GM23248 (cell line): ENCODE results near the gene SNF8. TPM values are rescaled to one million over a fixed set of nuclear protein-coding genes. Genes with fewer than 3 reads are reported as not detected.
A peak's percentile ranks its signal among the peaks of the same experiment; 100 is the strongest.

Source experiments
- DNase-seq: peaks from one replicate; pipeline ENCODE4 v3.0.0-alpha.2; 2015
- H2AFZ ChIP-seq: fragments of 200-600 bp; sonication (generic); 2 replicates; pipeline ENCODE4 v1.6.1; 2016; ENCODE audit warnings: antibody characterized with exemption
- H3F3A ChIP-seq: fragments of 200-600 bp; sonication (generic); 2 replicates; pipeline ENCODE4 v1.6.1; 2016; ENCODE audit warnings: mild to moderate bottlenecking, antibody characterized with exemption, mixed run types; ENCODE audit not compliant: insufficient read depth
- H3K27ac ChIP-seq: fragments of 200-600 bp; sonication (generic); 2 replicates; pipeline ENCODE4 v1.5.1; 2016; ENCODE audit warnings: mild to moderate bottlenecking
- H3K27me3 ChIP-seq: fragments of 200-600 bp; sonication (generic); replicated peaks from 2 replicates; pipeline ENCODE4 v1.6.1; 2016; ENCODE audit warnings: mild to moderate bottlenecking; ENCODE audit not compliant: insufficient read depth
- H3K36me3 ChIP-seq: fragments of 200-600 bp; sonication (generic); 2 replicates; pipeline ENCODE4 v1.6.1; 2016; ENCODE audit warnings: low read depth, mild to moderate bottlenecking
- H3K4me1 ChIP-seq: fragments of 200-600 bp; sonication (generic); 2 replicates; pipeline ENCODE4 v1.6.1; 2016; ENCODE audit warnings: mild to moderate bottlenecking; ENCODE audit not compliant: insufficient read depth
- H3K4me2 ChIP-seq: fragments of 200-600 bp; sonication (generic); one replicate; pipeline ENCODE4 v1.6.1; 2016; ENCODE audit warnings: mild to moderate bottlenecking; ENCODE audit not compliant: unreplicated experiment
- H3K4me3 ChIP-seq: fragments of 200-600 bp; sonication (generic); 2 replicates; pipeline ENCODE4 v1.5.1; 2016; ENCODE audit warnings: mild to moderate bottlenecking
- H3K79me2 ChIP-seq: fragments of 200-600 bp; sonication (generic); 2 replicates; pipeline ENCODE4 v1.6.1; 2016; ENCODE audit warnings: mild to moderate bottlenecking; ENCODE audit not compliant: insufficient read depth
- H3K9ac ChIP-seq: fragments of 200-600 bp; sonication (generic); 2 replicates; pipeline ENCODE4 v1.6.1; 2016; ENCODE audit warnings: mild to moderate bottlenecking
- H3K9me2 ChIP-seq: fragments of 200-600 bp; sonication (generic); 2 replicates; pipeline ENCODE4 v1.6.1; 2016; ENCODE audit warnings: mixed run types, mild to moderate bottlenecking, moderate library complexity; ENCODE audit not compliant: insufficient read depth
- H3K9me3 ChIP-seq: fragments of 200-600 bp; sonication (generic); one replicate; pipeline ENCODE4 v1.6.1; 2017; ENCODE audit warnings: low read depth
- H4K20me1 ChIP-seq: fragments of 200-600 bp; sonication (generic); 2 replicates; pipeline ENCODE4 v1.6.0; 2016; ENCODE audit not compliant: insufficient read depth
- EZH2 ChIP-seq: fragments of 200-600 bp; sonication (generic); IDR thresholded peaks from 2 replicates; pipeline ENCODE4 v1.6.1; 2018; ENCODE audit warnings: antibody characterized with exemption, mild to moderate bottlenecking; ENCODE audit not compliant: insufficient read depth, poor library complexity, severe bottlenecking
- EZH2phosphoT487 ChIP-seq: fragments of 200-600 bp; sonication (generic); IDR thresholded peaks from 2 replicates; pipeline ENCODE4 v1.6.1; 2018; ENCODE audit warnings: antibody characterized with exemption, moderate library complexity, mild to moderate bottlenecking, low read depth; ENCODE audit not compliant: insufficient read depth
- WGBS, 2 experiments: methylation state at CpG; one replicate each; pipeline ENCODE4 v1.1.6; 2015 to 2017; ENCODE audit warnings: low lambda C conversion rate in 2 of 2, low coverage in 1 of 2; ENCODE audit errors: missing lambda C conversion rate in 2 of 2; 5-methylcytosine and 5-hydroxymethylcytosine counted together
- in situ Hi-C: fragments of 300-500 bp; cut with MboI; formaldehyde crosslinking; loops from 2 replicates; pipeline ENCODE4 v1.15.0; 2020
- polyA plus RNA-seq: library from polyadenylated mRNA; unstranded; fragments of >200 nt; fragmentation: Nextera tagmentation; extraction: Ambion mirVana; gene quantifications from 2 replicates; pipeline ENCODE4 v1.2.1, GENCODE V29; 2016
- total RNA-seq: library from RNA; depleted of rRNA; stranded (reverse); fragments of >200 nt; shearing (Covaris generic); gene quantifications from 2 replicates; pipeline ENCODE4 v1.2.3, GENCODE V29; 2014

The SNF8 gene
- total and polyA plus RNA-seq, 2 experiments from 2014 or later = 94.9 to 176 TPM

DNA sequence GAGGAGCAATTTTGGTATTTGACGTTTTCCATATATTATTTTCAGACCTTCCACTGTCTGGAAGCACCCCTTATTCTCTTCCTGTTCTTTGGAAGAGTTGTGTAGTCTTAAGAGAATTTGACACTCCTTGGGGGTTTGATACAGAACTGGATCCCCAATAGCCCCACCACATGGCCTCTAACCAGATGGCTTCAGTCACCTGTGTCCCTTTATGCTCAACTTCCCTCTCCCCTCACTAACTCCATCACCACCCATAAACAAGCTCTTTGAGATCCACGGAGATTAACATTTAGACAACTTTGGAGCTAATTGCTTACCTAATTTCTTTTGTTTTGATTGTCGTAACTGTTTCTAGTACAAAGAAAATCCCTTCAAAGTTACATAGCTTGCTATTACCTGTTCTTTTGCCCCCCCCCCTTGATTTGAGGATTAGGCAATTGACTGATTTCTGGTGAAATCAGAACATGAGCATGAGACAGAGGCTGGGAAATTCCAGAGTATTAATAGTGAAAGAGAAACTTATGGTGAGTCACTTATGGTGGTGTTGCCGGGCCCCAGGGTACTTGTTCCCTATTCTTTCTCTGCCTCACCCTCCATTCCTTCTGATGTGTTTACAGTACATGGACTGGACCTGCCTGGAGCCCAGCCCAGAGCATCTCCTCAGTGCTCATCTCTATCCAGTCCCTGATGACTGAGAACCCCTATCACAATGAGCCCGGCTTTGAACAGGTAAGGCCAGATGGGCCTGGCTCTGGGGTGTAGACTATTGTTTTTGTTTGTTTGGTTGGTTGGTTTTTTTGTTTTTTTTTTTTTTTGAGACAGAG is 29.0 kb downstream of the SNF8 start:
- Histone ChIP-seq H3K4me2 (peak overlapping the region; percentile 65), H3K79me2 (peaks cover 97% of the 10 kb centered on the region), H3K9ac (peak overlapping the region; percentile 62), H3K9me3 (no peaks in the 10 kb centered on the region), H3K36me3 (peaks cover 68% of the 10 kb centered on the region), H3K27ac (peak overlapping the region; percentile 92), H3K4me1 (peaks cover 51% of the 10 kb centered on the region), H3F3A (peaks cover 65% of the 10 kb centered on the region), H3K4me3 (peak overlapping the region; percentile 20; the same call in 1 of the 2 replicates), H2AFZ (no peak overlapping the region), H3K9me2 (no peaks in the 10 kb centered on the region), H4K20me1 (0 out of 2 replicates have a peak, but pooled peaks cover 7% of the 10 kb centered on the region), H3K27me3 (no peaks in the 10 kb centered on the region)
- WGBS, 2 experiments = 39 to 48% methylated on average over 5 of the region's 5 CpGs
- no peak for TF ChIP-seq EZH2
- TF ChIP-seq EZH2phosphoT487 = no peak
- in situ Hi-C loops = no loop called here
- DNase-seq = peak; percentile 96

DNA sequence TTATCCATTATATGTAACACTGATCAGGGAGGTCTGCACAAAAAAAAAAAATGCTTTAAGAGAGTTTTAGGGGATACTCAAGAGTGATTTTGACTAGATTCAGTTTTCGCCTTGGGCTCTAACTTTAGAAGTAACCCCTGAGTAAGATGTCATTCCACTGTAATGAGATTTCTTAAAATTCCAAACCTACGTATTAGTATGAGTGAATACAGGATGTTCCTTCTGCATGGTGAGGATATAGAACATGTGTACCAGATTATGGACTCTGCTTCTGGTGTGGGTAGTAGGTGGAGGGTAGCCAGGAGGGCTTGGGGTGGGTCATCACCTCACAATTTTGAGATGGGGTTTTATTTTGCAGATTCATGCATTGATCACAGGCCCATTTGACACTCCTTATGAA is 32.2 kb downstream of the SNF8 start:
- WGBS, 2 experiments = 54 to 61% methylated on average over 2 of the region's 2 CpGs
- Histone ChIP-seq H3K9me2 (no peaks in the 10 kb centered on the region), H3K36me3 (peaks cover 39% of the 10 kb centered on the region), H3F3A (peaks cover 69% of the 10 kb centered on the region), H4K20me1 (0 out of 2 replicates have a peak, but pooled peaks cover 7% of the 10 kb centered on the region), H3K9ac (peak overlapping the region; percentile 98; the same call in 1 of the 2 replicates), H3K9me3 (no peaks in the 10 kb centered on the region), H2AFZ (no peak overlapping the region), H3K4me1 (peaks cover 66% of the 10 kb centered on the region), H3K27me3 (no peaks in the 10 kb centered on the region), H3K27ac (peak overlapping the region; percentile 67), H3K4me3 (peak overlapping the region; percentile 88; the same call in 1 of the 2 replicates), H3K4me2 (peak overlapping the region; percentile 83), H3K79me2 (peaks cover 91% of the 10 kb centered on the region)
- in situ Hi-C loops = no loop called here
- DNase-seq = peak; percentile 53
- no peak for TF ChIP-seq EZH2phosphoT487
- no peak for TF ChIP-seq EZH2

DNA sequence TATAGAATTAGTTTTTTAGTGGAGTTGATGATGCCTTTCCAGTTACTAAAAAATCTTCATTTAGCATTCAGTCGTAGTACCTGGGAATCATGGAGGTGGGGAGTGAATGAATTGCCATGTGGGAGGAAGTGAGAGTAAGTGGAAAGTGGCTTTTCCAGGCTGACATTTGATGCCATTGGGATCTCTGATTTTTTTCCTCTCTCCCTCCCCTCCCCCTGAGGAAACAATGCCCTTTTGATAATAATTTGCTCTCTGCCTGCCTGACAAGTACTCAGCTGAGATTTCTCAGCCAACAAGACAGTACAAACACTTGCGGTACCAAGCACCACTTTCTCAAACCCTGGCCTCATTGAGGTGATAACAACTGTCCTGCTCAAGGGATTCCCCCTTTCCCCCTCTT is 34.3 kb downstream of the SNF8 start:
- TF ChIP-seq EZH2phosphoT487 (no peak), EZH2 (no peak)
- Histone ChIP-seq H3K4me2 (peak overlapping the region; percentile 83), H3K9me2 (no peaks in the 10 kb centered on the region), H3K9ac (peak overlapping the region; percentile 98), H3K27ac (0 out of 2 replicates have a peak overlapping the region, but pooled peaks have one; percentile 67), H3K27me3 (no peaks in the 10 kb centered on the region), H3K9me3 (no peaks in the 10 kb centered on the region), H3F3A (peaks cover 55% of the 10 kb centered on the region), H3K79me2 (peaks cover 81% of the 10 kb centered on the region), H3K4me1 (peaks cover 66% of the 10 kb centered on the region), H2AFZ (no peak overlapping the region), H3K4me3 (peak overlapping the region; percentile 88), H4K20me1 (0 out of 2 replicates have a peak, but pooled peaks cover 7% of the 10 kb centered on the region), H3K36me3 (peaks cover 27% of the 10 kb centered on the region)
- in situ Hi-C loops = no loop called here
- 98 to 100% methylated on average over 2 of the region's 2 CpGs for WGBS, 2 experiments
- no peak for DNase-seq

GRCh38 chr17:48909783-48910182 is 34.9 kb downstream of the SNF8 start:
- peaks cover 75% of the 10 kb centered on the region for H3K79me2 ChIP-seq
- no peaks in the 10 kb centered on the region for H3K27me3 ChIP-seq
- H4K20me1 ChIP-seq = 0 out of 2 replicates have a peak, but pooled peaks cover 7% of the 10 kb centered on the region
- peaks cover 50% of the 10 kb centered on the region for H3F3A ChIP-seq
- no peak for TF ChIP-seq EZH2
- TF ChIP-seq EZH2phosphoT487 = no peak
- peak overlapping the region; percentile 98 for H3K9ac ChIP-seq
- peak overlapping the region; percentile 83 for H3K4me2 ChIP-seq
- no peak overlapping the region for H2AFZ ChIP-seq
- peak overlapping the region; percentile 99 for H3K27ac ChIP-seq
- H3K9me2 ChIP-seq = no peaks in the 10 kb centered on the region
- 58 to 66% methylated on average over 4 of the region's 4 CpGs for WGBS, 2 experiments
- peaks cover 26% of the 10 kb centered on the region for H3K36me3 ChIP-seq
- in situ Hi-C loops = no loop called here
- peaks cover 60% of the 10 kb centered on the region for H3K4me1 ChIP-seq
- no peaks in the 10 kb centered on the region for H3K9me3 ChIP-seq
- DNase-seq = peak; percentile 35
- peak overlapping the region; percentile 88 for H3K4me3 ChIP-seq
